DND-41 (cell line): ENCODE results near the gene YWHAB.

Experiments
- ATAC-seq: fragments of 200-7000 bp; cut with Tn5 transposase; 3 replicates; pipeline ENCODE4 v1.9.1; 2021; ENCODE audit warnings: low read depth; ENCODE audit not compliant: insufficient read depth
- DNase-seq: peaks from one replicate; pipeline ENCODE4 v3.0.0-alpha.2; 2020
- H2AFZ ChIP-seq: 2 replicates; pipeline ENCODE4 v1.6.0; 2012; ENCODE audit warnings: low read depth, low read length
- H3K27ac ChIP-seq: 2 replicates; pipeline ENCODE4 v1.5.1; 2012; ENCODE audit warnings: low read length, inconsistent platforms
- H3K27me3 ChIP-seq: fragments of 200-600 bp; sonication (generic); 2 replicates; pipeline ENCODE4 v1.6.0; 2012; ENCODE audit warnings: low read length, mild to moderate bottlenecking, inconsistent platforms; ENCODE audit not compliant: insufficient read depth, poor library complexity
- H3K36me3 ChIP-seq: 2 replicates; pipeline ENCODE4 v1.5.1; 2012; ENCODE audit warnings: low read length, inconsistent platforms; ENCODE audit not compliant: insufficient read depth
- H3K4me1 ChIP-seq: 2 replicates; pipeline ENCODE4 v1.5.1; 2012; ENCODE audit warnings: mild to moderate bottlenecking, low read length; ENCODE audit not compliant: insufficient read depth
- H3K4me2 ChIP-seq: 2 replicates; pipeline ENCODE4 v1.6.0; 2012; ENCODE audit warnings: mild to moderate bottlenecking, moderate library complexity, low read length, inconsistent platforms; ENCODE audit not compliant: insufficient read depth
- H3K4me3 ChIP-seq, 2 experiments: fragments of 200-600 bp in 1 of 2; shearing (Covaris generic) in 1 of 2; 2 replicates each; pipeline ENCODE4 v1.5.1; 2012 to 2016; ENCODE audit warnings: inconsistent platforms in 2 of 2, low read length in 2 of 2, mild to moderate bottlenecking in 2 of 2, low read depth in 1 of 2, moderate library complexity in 1 of 2
- H3K79me2 ChIP-seq: 2 replicates; pipeline ENCODE4 v1.6.0; 2012; ENCODE audit warnings: low read length, inconsistent platforms; ENCODE audit not compliant: insufficient read depth
- H3K9ac ChIP-seq: 2 replicates; pipeline ENCODE4 v1.6.0; 2012; ENCODE audit warnings: low read depth, mild to moderate bottlenecking, inconsistent platforms, low read length, moderate library complexity
- H3K9me3 ChIP-seq: 2 replicates; pipeline ENCODE4 v1.5.1; 2012; ENCODE audit warnings: low read length, moderate library complexity, mild to moderate bottlenecking, inconsistent platforms; ENCODE audit not compliant: insufficient read depth, severe bottlenecking
- H4K20me1 ChIP-seq: 2 replicates; pipeline ENCODE4 v1.6.0; 2012; ENCODE audit warnings: low read length; ENCODE audit not compliant: insufficient read depth
- CTCF ChIP-seq: IDR thresholded peaks from 2 replicates; pipeline ENCODE4 v1.5.1; 2012; ENCODE audit warnings: borderline replicate concordance, low read length, moderate library complexity, mild to moderate bottlenecking; ENCODE audit not compliant: poor library complexity, severe bottlenecking; ENCODE audit errors: extremely low read depth
- EZH2 ChIP-seq: IDR thresholded peaks from 3 replicates; pipeline ENCODE4 v1.6.1; 2012; ENCODE audit warnings: borderline replicate concordance, low read depth, mild to moderate bottlenecking, moderate library complexity, low read length, inconsistent platforms; ENCODE audit not compliant: severe bottlenecking

The YWHAB gene

GRCh38 chr20:44916586-44916985 lies 31.1 kb downstream of the YWHAB start:
- no peak for ATAC-seq
- DNase-seq: no peak
- no peak overlapping the region for H3K9ac ChIP-seq

GRCh38 chr20:44917399-44917798 lies 31.9 kb downstream of the YWHAB start:
- H3K79me2 ChIP-seq: no peaks in the 10 kb centered on the region
- ATAC-seq: no peak
- no peak overlapping the region for H3K4me3 ChIP-seq
- no peak overlapping the region for H3K9ac ChIP-seq
- H3K27ac ChIP-seq: no peak overlapping the region
- no peak overlapping the region for H3K4me2 ChIP-seq
- H3K4me1 ChIP-seq: no peaks in the 10 kb centered on the region
- H2AFZ ChIP-seq: no peak overlapping the region
- no peaks in the 10 kb centered on the region for H3K27me3 ChIP-seq
- H3K9me3 ChIP-seq: no peaks in the 10 kb centered on the region
- TF ChIP-seq CTCF (no peak), EZH2 (no peak)
- peaks cover 50% of the 10 kb centered on the region for H3K36me3 ChIP-seq
- DNase-seq: no peak
- no peaks in the 10 kb centered on the region for H4K20me1 ChIP-seq

More at GRCh38 chr20:44916586-44916985, 31.1 kb downstream of the YWHAB start:
- no peaks in the 10 kb centered on the region for H4K20me1 ChIP-seq
- H3K27ac ChIP-seq: no peak overlapping the region
- H3K79me2 ChIP-seq: no peaks in the 10 kb centered on the region
- H3K9me3 ChIP-seq: no peaks in the 10 kb centered on the region
- no peak overlapping the region for H2AFZ ChIP-seq
- H3K4me3 ChIP-seq: no peak overlapping the region
- peaks cover 50% of the 10 kb centered on the region for H3K36me3 ChIP-seq
- peaks cover under 1% of the 10 kb centered on the region; the same call in 1 of the 2 replicates for H3K4me1 ChIP-seq
- H3K4me2 ChIP-seq: no peak overlapping the region
- TF ChIP-seq CTCF (no peak), EZH2 (no peak)
- H3K27me3 ChIP-seq: no peaks in the 10 kb centered on the region

GRCh38 chr20:44918342-44918741 lies 32.8 kb downstream of the YWHAB start:
- ATAC-seq: no peak
- Histone ChIP-seq H3K9me3 (no peaks in the 10 kb centered on the region), H3K27ac (no peak overlapping the region), H3K27me3 (no peaks in the 10 kb centered on the region), H2AFZ (no peak overlapping the region), H3K79me2 (no peaks in the 10 kb centered on the region), H3K4me3 (no peak overlapping the region), H3K36me3 (peaks cover 49% of the 10 kb centered on the region), H3K4me1 (no peaks in the 10 kb centered on the region), H3K9ac (no peak overlapping the region), H3K4me2 (no peak overlapping the region), H4K20me1 (no peaks in the 10 kb centered on the region)
- TF ChIP-seq EZH2: no peak
- no peak for TF ChIP-seq CTCF
- DNase-seq: no peak

- Histone ChIP-seq H4K20me1 (no peaks in the 10 kb centered on the region), H3K4me3 (no peak overlapping the region), H3K36me3 (peaks cover 49% of the 10 kb centered on the region), H3K27me3 (no peaks in the 10 kb centered on the region), H3K4me2 (no peak overlapping the region), H3K79me2 (no peaks in the 10 kb centered on the region), H3K27ac (no peak overlapping the region), H3K4me1 (no peaks in the 10 kb centered on the region), H2AFZ (no peak overlapping the region), H3K9me3 (no peaks in the 10 kb centered on the region), H3K9ac (no peak overlapping the region)
- ATAC-seq (no peak), DNase-seq (no peak)
- TF ChIP-seq CTCF (no peak), EZH2 (no peak)
Measured at GRCh38 chr20:44918761-44919160, 33.3 kb downstream of the YWHAB start.
